ENCODE results near the gene CDH23.

The CDH23 gene

DNA sequence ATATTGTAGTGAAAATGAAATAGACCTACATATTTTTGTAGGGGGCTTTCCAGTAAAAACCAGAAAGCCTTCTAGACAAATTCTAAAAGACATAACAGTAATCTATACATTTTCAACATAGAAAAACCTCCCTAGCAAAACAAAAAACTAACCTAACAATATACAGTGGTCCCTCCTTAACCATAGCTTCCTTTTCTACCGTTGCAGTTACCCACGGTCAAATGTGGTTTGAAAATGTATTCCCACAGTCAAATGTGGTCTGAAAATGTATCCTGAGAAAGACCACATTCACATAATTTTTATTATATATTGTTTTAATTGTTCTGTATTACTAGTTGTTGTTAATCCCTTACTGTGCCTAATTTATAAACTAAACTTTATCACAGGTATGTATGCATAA, 448.0 kb downstream of the CDH23 start:
- Histone ChIP-seq H3K9me3 (ENCODE audit: insufficient read depth, low read length) (no peaks in the 10 kb centered on the region), H3K4me1 (ENCODE audit: insufficient read depth, insufficient read length) (peaks cover 11% of the 10 kb centered on the region)
- TF ChIP-seq YY1 (IDR thresholded peaks at IDR 0.05; ENCODE audit: insufficient read depth, insufficient read length): no peak
- no peak for TF ChIP-seq ZNF274 (IDR thresholded peaks at IDR 0.05; ENCODE audit: low read depth, low read length)
- no peak for TF ChIP-seq SUZ12 (IDR thresholded peaks at IDR 0.05; ENCODE audit: extremely low read depth, insufficient read depth, insufficient read length)

DNA sequence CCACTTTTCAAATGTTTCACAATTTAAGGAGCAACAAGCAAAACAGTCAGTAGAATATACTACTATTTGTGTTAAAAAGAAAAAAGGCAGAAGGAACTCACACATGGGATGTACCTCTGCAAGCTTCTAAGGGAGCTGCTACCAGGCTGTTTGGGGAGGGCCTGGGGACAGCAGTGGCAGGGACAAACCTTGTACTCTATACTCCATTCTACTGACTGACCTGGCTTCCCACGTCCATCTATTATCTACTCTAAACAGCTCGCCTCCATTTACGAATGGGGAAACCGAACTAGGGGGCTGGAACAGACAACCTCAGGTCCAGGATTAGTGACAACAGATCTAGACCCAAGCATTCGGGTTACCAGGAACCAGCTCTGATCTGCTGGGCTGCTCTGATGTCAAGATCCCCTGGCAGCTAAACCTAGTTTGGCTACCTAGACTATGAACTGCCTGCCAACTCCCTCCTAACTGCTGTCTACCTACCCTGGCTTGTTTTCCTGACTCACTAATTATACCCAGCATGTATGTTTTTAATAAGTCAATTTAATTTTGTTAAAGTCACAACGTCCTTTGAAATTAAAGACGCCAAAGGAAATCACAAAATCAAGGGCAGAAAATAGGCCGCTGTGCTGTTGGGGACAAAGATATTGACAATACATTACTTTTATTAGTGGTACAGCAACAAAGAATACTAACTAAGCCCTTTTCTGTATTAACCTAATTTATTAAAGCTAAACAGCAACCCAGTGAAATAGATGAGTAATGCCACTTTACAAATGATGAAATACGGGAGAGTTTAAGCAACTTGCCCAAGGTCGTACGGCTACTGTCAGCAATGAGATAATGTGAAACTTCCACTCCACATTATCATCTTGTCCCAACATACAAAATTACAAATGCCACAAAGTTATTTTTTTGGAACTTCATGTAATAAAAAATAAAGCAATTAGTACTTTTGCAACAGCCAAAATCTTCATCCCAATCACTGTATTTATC, 449.0 kb downstream of the CDH23 start:
- peaks cover 9% of the 10 kb centered on the region for H3K36me3 ChIP-seq (ENCODE audit: insufficient read depth, insufficient read length, low read length)
- no peak for DNase-seq (ENCODE audit: low read depth, low spot score)
- H3K27me3 ChIP-seq (ENCODE audit: insufficient read depth, insufficient read length): no peaks in the 10 kb centered on the region
- TF ChIP-seq ZNF274 (IDR thresholded peaks at IDR 0.05; ENCODE audit: low read depth, low read length): no peak
- no peak for TF ChIP-seq SUZ12 (IDR thresholded peaks at IDR 0.05; ENCODE audit: extremely low read depth, insufficient read depth, insufficient read length)
- peaks cover 7% of the 10 kb centered on the region for H3K4me1 ChIP-seq (ENCODE audit: insufficient read depth, insufficient read length)
- no peaks in the 10 kb centered on the region for H3K9me3 ChIP-seq (ENCODE audit: insufficient read depth, low read length)
- H3K4me3 ChIP-seq (ENCODE audit: insufficient read length, low read depth): no peak overlapping the region
- no peak overlapping the region for H3K9ac ChIP-seq (ENCODE audit: insufficient read length, low read depth)

More for the DNA sequence above, 448.0 kb downstream of the CDH23 start:
- no peak overlapping the region for H3K4me3 ChIP-seq (ENCODE audit: insufficient read length, low read depth)
- no peak for DNase-seq (ENCODE audit: low read depth, low spot score)
- H3K36me3 ChIP-seq (ENCODE audit: insufficient read depth, insufficient read length, low read length): peaks cover 9% of the 10 kb centered on the region
- H3K27me3 ChIP-seq (ENCODE audit: insufficient read depth, insufficient read length): no peaks in the 10 kb centered on the region
- no peak overlapping the region for H3K9ac ChIP-seq (ENCODE audit: insufficient read length, low read depth)

DNA sequence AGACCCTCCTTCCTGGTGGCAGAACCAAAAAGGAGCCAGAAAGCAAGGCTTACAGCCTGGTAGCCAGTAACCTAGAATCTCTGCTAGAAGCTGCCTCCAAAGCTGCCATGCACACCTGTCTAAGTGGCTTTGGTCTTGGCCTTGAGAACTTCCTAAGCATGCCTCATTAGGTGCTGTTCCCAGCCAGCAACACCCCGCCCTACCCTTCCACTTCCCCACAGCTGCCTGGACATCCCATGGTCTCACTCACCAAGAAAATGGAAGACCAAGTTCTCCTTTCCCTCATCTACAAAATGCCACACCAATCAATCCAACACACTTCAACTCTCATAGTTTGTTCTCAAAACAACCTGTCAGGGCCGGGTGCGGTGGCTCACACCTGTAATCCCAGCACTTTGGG, 450.1 kb downstream of the CDH23 start:
- TF ChIP-seq ZNF274 (IDR thresholded peaks at IDR 0.05; ENCODE audit: low read depth, low read length) (no peak), SUZ12 (IDR thresholded peaks at IDR 0.05; ENCODE audit: extremely low read depth, insufficient read depth, insufficient read length) (no peak)
- no peaks in the 10 kb centered on the region for H3K27me3 ChIP-seq (ENCODE audit: insufficient read depth, insufficient read length)

DNA sequence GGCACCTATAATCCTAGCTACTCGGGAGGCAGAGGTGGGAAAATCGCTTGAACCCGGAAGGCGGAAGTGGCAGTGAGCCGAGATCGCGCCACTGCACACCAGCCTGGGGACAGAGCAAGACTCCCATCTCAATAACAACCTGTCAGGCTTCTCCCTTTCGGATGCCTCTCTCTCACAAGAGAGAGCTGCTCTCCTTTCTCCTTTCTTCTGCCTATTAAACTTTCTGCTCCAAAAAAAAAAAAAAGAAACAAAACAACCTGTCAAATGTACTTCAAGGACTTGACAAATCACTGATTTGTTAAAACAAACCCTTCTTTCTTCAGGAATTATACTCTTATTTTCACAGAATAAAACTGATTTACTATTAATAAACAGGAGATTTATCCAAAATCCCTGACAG, 450.7 kb downstream of the CDH23 start:
- Histone ChIP-seq H3K9me3 (ENCODE audit: insufficient read depth, low read length) (no peaks in the 10 kb centered on the region), H3K36me3 (ENCODE audit: insufficient read depth, insufficient read length, low read length) (peaks cover 9% of the 10 kb centered on the region), H3K4me1 (ENCODE audit: insufficient read depth, insufficient read length) (peaks cover 3% of the 10 kb centered on the region), H3K27me3 (ENCODE audit: insufficient read depth, insufficient read length) (no peaks in the 10 kb centered on the region), H3K4me3 (ENCODE audit: insufficient read length, low read depth) (no peak overlapping the region), H3K9ac (ENCODE audit: insufficient read length, low read depth) (no peak overlapping the region)
- TF ChIP-seq YY1 (IDR thresholded peaks at IDR 0.05; ENCODE audit: insufficient read depth, insufficient read length): no peak
- no peak for TF ChIP-seq SUZ12 (IDR thresholded peaks at IDR 0.05; ENCODE audit: extremely low read depth, insufficient read depth, insufficient read length)
- no peak for TF ChIP-seq ZNF274 (IDR thresholded peaks at IDR 0.05; ENCODE audit: low read depth, low read length)
- no peak for DNase-seq (ENCODE audit: low read depth, low spot score)

More for the DNA sequence above, 450.1 kb downstream of the CDH23 start:
- Histone ChIP-seq H3K36me3 (ENCODE audit: insufficient read depth, insufficient read length, low read length) (peaks cover 9% of the 10 kb centered on the region), H3K9me3 (ENCODE audit: insufficient read depth, low read length) (no peaks in the 10 kb centered on the region), H3K4me3 (ENCODE audit: insufficient read length, low read depth) (no peak overlapping the region), H3K4me1 (ENCODE audit: insufficient read depth, insufficient read length) (peaks cover 3% of the 10 kb centered on the region), H3K9ac (ENCODE audit: insufficient read length, low read depth) (no peak overlapping the region)
- DNase-seq (ENCODE audit: low read depth, low spot score): no peak

DNA sequence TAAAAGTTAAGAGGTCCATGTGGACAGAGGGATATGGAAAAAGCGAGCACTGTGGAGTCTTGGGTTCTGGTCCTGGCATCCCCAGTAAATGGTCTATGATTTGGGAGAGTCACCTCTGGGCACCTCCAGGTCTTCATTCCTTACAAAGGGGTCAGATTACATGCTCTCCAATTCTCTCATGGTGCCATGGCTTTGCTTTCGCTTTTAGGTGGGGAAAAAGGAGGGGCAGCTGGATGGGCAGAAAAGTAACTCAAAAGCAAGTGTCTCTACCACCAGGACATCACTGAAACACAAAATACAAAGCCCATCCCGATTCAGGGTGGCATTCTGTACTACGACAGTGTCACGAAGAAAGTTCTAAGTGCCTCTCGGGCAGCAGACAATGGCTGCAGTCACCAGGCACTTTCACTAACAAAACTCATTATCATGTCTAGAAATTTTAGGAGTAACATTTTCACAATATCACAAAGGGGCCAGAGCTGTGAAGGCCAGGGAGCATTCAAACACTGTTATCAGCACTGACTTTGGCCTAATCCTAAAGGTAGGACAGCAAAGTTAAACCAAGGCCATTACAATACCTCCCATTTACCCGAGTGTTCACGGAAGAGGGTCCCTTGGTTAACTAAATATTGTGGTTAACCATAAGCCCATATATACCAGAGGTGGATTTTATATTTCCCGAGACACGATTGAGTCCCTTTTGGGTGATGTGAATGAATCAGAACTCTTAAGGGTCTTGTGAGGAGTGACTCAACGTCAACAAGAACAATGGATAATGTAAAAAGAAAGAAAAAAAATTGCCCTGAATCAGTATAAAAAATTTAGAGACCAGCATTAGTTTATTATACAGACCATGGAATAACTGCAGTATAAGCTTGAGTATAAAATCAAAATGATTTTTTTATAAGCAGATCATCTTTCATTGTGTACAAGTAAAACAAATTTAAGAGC, 451.9 kb downstream of the CDH23 start:
- peaks cover 3% of the 10 kb centered on the region for H3K4me1 ChIP-seq (ENCODE audit: insufficient read depth, insufficient read length)

DNA sequence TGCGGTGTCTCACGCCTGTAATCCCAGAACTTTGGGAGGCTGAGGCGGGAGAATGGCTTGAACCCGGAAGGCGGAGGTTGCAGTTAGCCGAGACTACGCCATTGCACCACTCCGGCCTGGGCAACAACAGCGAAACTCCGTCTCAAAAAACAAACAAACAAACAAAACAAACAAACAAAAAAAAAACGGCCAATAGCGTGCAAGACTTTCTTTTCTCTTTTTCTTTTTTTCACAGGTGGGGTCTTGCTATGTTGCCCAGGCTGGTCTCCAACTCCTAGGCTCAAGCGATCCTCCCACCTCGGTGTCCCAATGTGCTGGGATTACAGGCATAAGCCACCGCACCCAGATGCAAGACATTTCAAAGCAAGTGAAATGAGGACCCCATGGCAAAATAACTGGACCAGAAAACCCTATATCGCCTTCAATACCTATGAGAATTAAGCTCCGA, 452.8 kb downstream of the CDH23 start:
- Histone ChIP-seq H3K4me1 (ENCODE audit: insufficient read depth, insufficient read length) (peaks cover 3% of the 10 kb centered on the region), H3K9ac (ENCODE audit: insufficient read length, low read depth) (no peak overlapping the region), H3K27me3 (ENCODE audit: insufficient read depth, insufficient read length) (no peaks in the 10 kb centered on the region), H3K9me3 (ENCODE audit: insufficient read depth, low read length) (no peaks in the 10 kb centered on the region), H3K36me3 (ENCODE audit: insufficient read depth, insufficient read length, low read length) (peaks cover 9% of the 10 kb centered on the region), H3K4me3 (ENCODE audit: insufficient read length, low read depth) (no peak overlapping the region)
- DNase-seq (ENCODE audit: low read depth, low spot score): no peak
- TF ChIP-seq ZNF274 (IDR thresholded peaks at IDR 0.05; ENCODE audit: low read depth, low read length): no peak

More for the DNA sequence above, 451.9 kb downstream of the CDH23 start:
- Histone ChIP-seq H3K9ac (ENCODE audit: insufficient read length, low read depth) (no peak overlapping the region), H3K27me3 (ENCODE audit: insufficient read depth, insufficient read length) (no peaks in the 10 kb centered on the region), H3K9me3 (ENCODE audit: insufficient read depth, low read length) (no peaks in the 10 kb centered on the region), H3K36me3 (ENCODE audit: insufficient read depth, insufficient read length, low read length) (peaks cover 9% of the 10 kb centered on the region), H3K4me3 (ENCODE audit: insufficient read length, low read depth) (no peak overlapping the region)
- no peak for DNase-seq (ENCODE audit: low read depth, low spot score)
- no peak for TF ChIP-seq ZNF274 (IDR thresholded peaks at IDR 0.05; ENCODE audit: low read depth, low read length)
- no peak for TF ChIP-seq YY1 (IDR thresholded peaks at IDR 0.05; ENCODE audit: insufficient read depth, insufficient read length)
- no peak for TF ChIP-seq SUZ12 (IDR thresholded peaks at IDR 0.05; ENCODE audit: extremely low read depth, insufficient read depth, insufficient read length)

All from NT2/D1 (cell line).